WTC11 (cell line): ENCODE measurements around the gene FAM47C. TPM values are rescaled to one million over a fixed set of nuclear protein-coding genes. Genes with fewer than 3 reads are reported as not detected.
"Not testable (repeated sequence)": the region's sequence is repeated elsewhere in the genome, so short reads cannot be mapped to it uniquely, and the experiment has no call there.

Source experiments
- ATAC-seq: fragments of 200-7000 bp; cut with Tn5 transposase; 2 replicates; pipeline ENCODE4 v1.10.0; 2021; ENCODE audit warnings: mild to moderate bottlenecking, moderate library complexity
- CTCF ChIA-PET: fragments of 300-600 bp; sonication (Branson Sonifier 250); formaldehyde crosslinking; loops from one replicate; lab custom pipeline; 2021; ENCODE audit warnings: antibody characterized with exemption; lab: Charles Lee
- POLR2A ChIA-PET: fragments of 350-600 bp; sonication (Branson Sonifier 250); formaldehyde crosslinking; loops from one replicate; lab custom pipeline; 2021; ENCODE audit warnings: antibody characterized with exemption; lab: Charles Lee
- DNase-seq: peaks from one replicate; pipeline ENCODE4 v3.0.0; 2021; ENCODE audit warnings: low spot score
- H3K27ac Mint-ChIP-seq: 2 replicates; pipeline ENCODE4 v1.8.0; 2021; ENCODE audit warnings: mixed read lengths
- H3K27me3 Mint-ChIP-seq: 2 replicates; pipeline ENCODE4 v1.8.0; 2021; ENCODE audit warnings: low read depth, mild to moderate bottlenecking, moderate library complexity, mixed read lengths
- H3K36me3 Mint-ChIP-seq: 2 replicates; pipeline ENCODE4 v1.8.0; 2021; ENCODE audit warnings: mixed read lengths
- H3K4me1 Mint-ChIP-seq: 2 replicates; pipeline ENCODE4 v1.8.0; 2022; ENCODE audit warnings: mixed read lengths
- H3K4me3 Mint-ChIP-seq: 2 replicates; pipeline ENCODE4 v1.8.0; 2021; ENCODE audit warnings: mild to moderate bottlenecking, moderate library complexity, mixed read lengths
- H3K9me3 Mint-ChIP-seq: 2 replicates; pipeline ENCODE4 v1.8.0; 2021; ENCODE audit warnings: mixed read lengths
- CTCF ChIP-seq: fragments of 200-600 bp; IDR thresholded peaks from 2 replicates; pipeline ENCODE4 v1.8.0; 2022; ENCODE audit warnings: antibody characterized with exemption
- E2F4 ChIP-seq: sonication (generic); formaldehyde crosslinking; IDR thresholded peaks from 2 replicates; pipeline ENCODE4 v1.8.1; 2022; ENCODE audit warnings: low read depth, mild to moderate bottlenecking, moderate library complexity, missing genetic modification reagents, borderline replicate concordance
- IRF1 ChIP-seq: sonication (generic); formaldehyde crosslinking; IDR thresholded peaks from 2 replicates; pipeline ENCODE4 v1.8.0; 2023; ENCODE audit warnings: missing genetic modification reagents
- ZNF121 ChIP-seq: sonication (generic); formaldehyde crosslinking; IDR thresholded peaks from 2 replicates; pipeline ENCODE4 v1.8.0; 2023; ENCODE audit warnings: missing genetic modification reagents
- total RNA-seq: library from RNA; stranded (reverse); gene quantifications from 3 replicates; pipeline ENCODE4 v1.2.3, GENCODE V29; 2021

The FAM47C gene
- total RNA-seq, 1 experiment from 2014 or later = not detected

GRCh38 chrX:37038814-37039213 is 30.6 kb downstream of the FAM47C start:
- H3K36me3 Mint-ChIP-seq, POLR2A ChIA-PET, CTCF ChIA-PET, ATAC-seq, H3K9me3 Mint-ChIP-seq, H3K27ac Mint-ChIP-seq, H3K4me1 Mint-ChIP-seq, H3K4me3 Mint-ChIP-seq, DNase-seq, H3K27me3 Mint-ChIP-seq: not testable (repeated sequence)

GRCh38 chrX:37042956-37043885 is 35.1 kb downstream of the FAM47C start:
- POLR2A ChIA-PET, H3K4me3 Mint-ChIP-seq, CTCF ChIA-PET, H3K9me3 Mint-ChIP-seq, H3K27me3 Mint-ChIP-seq, H3K4me1 Mint-ChIP-seq, H3K36me3 Mint-ChIP-seq, H3K27ac Mint-ChIP-seq, ATAC-seq: not testable (repeated sequence)
- DNase-seq = peak; percentile 6

- no peak overlapping the region for H3K27ac Mint-ChIP-seq
- POLR2A ChIA-PET = no interaction called here
- DNase-seq (no peak), ATAC-seq (no peak)
- CTCF ChIA-PET = no interaction called here
- no peaks in the 10 kb centered on the region for H3K36me3 Mint-ChIP-seq
- no peaks in the 10 kb centered on the region for H3K9me3 Mint-ChIP-seq
- TF ChIP-seq IRF1 (CRISPR knock-in tag) (no peak), ZNF121 (no peak), CTCF (no peak)
- H3K27me3 Mint-ChIP-seq = no peaks in the 10 kb centered on the region
- H3K4me1 Mint-ChIP-seq = no peaks in the 10 kb centered on the region
- H3K4me3 Mint-ChIP-seq = no peak overlapping the region
These were observed 39.6 kb downstream of the FAM47C start for GRCh38 chrX:37047776-37048175.

GRCh38 chrX:37057572-37057971 is 49.4 kb downstream of the FAM47C start:
- DNase-seq, CTCF ChIA-PET, H3K36me3 Mint-ChIP-seq, H3K4me1 Mint-ChIP-seq, ATAC-seq, H3K9me3 Mint-ChIP-seq, H3K4me3 Mint-ChIP-seq, H3K27me3 Mint-ChIP-seq, H3K27ac Mint-ChIP-seq, POLR2A ChIA-PET: not testable (repeated sequence)

- TF ChIP-seq E2F4 (CRISPR knock-in tag) (no peak), CTCF (peak; percentile 35; the same call in 1 of the 2 replicates)
- Mint-ChIP-seq H3K27ac (no peak overlapping the region), H3K4me3 (no peak overlapping the region), H3K4me1 (no peaks in the 10 kb centered on the region), H3K36me3 (no peaks in the 10 kb centered on the region), H3K27me3 (no peaks in the 10 kb centered on the region), H3K9me3 (no peaks in the 10 kb centered on the region)
- ChIA-PET CTCF (no interaction called here), POLR2A (no interaction called here)
- peak; percentile 66 for ATAC-seq
- no peak for DNase-seq
These were observed 52.8 kb downstream of the FAM47C start for GRCh38 chrX:37060999-37061398.
